SK-N-DZ (cell line): ENCODE results near the gene RAD18.

Experiments
- DNase-seq: peaks from one replicate; pipeline ENCODE4 v3.0.0-alpha.2; 2015; ENCODE audit warnings: low spot score
- small RNA-seq, 2 experiments: library from RNA; depleted of rRNA; stranded (forward); fragments of <200 nt; gene quantifications; one replicate each; pipeline ENCODE3, GENCODE V24; 2014

RAD18 gene

DNA sequence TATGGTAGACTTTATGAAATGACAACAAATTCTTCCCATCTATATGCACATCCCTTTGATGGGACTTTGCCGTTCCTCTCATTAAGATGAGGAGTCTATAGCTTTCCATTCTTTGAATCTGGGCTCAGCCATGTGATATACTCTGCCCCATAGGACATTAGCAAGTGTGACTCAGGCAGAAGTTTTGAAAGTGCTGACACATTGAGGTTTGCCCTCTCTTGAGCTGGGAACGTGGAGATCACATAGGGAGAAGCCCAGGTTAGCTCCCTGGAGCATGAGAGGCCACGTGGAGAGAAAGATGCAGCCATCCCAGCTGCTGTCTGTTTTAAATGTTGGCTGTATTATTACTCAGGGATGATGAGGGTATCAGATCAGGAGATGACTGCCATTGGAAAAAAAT, 126.1 kb downstream of the RAD18 start:
- no peak for DNase-seq

DNA sequence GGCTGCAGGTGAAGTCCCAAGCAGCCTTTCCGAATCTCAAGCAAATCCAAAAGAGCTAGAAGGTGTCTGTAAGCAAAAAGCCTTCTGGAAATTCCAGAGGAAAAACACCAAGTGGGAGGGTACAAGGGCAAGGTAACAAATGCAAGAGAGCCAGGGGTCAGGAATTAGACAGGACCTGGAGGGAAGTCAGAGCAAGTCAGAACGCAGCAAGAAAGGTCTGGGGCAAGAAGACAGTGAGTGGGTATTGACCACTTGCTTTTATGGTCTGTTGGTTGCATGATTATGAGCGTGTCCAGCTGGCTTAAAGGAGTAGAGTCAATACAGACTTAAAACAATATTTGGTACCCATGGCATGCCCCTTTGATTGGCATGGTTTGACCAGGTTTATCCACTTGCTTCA, 127.2 kb downstream of the RAD18 start:
- DNase-seq: no peak

DNA sequence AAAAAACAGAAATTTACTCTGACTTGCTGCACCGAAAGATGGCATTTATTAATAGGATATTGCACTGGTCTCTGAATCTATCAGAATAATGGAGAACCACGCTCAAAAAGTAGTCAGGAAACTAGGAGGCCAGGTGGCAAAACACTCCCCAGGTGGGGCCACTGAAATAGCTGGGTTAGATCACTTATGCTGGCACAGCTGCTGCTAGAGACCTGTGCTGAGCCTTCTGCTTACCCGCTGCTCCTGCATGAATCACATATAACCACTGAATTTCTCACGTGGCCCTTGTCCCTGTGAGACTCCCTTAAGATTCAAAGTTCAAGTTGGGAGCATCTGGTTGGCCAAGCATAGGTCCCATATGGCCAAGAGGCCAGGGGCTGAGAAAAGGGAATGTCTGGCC, 127.9 kb downstream of the RAD18 start:
- DNase-seq: no peak

DNA sequence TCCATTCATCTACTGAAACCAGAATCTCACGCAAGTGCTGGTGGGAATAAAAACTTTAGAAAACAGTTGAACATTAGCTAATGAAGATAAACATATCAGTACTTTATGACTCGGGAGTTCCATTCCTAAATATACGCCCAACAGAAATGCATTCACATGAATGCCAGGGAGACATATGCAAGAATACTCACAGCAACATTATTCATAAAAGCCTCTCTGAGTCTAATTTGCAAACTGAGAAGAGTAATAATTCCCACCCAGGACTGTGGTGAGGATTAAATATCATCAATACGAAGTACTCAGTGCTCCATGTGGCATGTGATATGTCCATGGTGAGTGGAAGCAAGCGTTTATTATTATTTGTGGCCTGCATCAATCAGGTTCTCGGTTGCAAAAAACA, 128.3 kb downstream of the RAD18 start:
- no peak for DNase-seq

DNA sequence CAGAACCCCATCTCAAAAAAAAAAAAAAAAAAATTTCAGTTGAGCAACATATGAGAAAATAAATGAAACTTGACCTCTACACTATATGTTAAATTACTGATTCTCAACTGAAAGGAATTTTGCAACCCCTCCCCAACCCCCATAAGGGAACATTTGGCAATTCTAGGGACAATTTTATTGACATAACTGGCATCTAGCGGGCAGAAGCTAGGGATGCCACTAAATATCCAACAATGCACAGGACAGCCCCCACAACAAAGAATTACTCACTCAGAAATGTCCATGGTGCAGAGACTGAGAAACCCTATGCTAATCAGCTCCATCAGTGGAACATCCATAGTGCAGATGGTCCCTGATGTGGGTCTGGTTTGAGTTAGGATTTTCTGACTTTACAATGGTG, 135.6 kb downstream of the RAD18 start:
- DNase-seq: no peak

Small RNA genes lying within 50 kb of the gene (small RNA-seq; reads per million reads assigned to genes)
- gene RF00416: 0 reads per million in 2 experiments
